Loucy (cell line): ENCODE results near the gene TXNDC5.

ENCODE experiments used
- EZH2phosphoT487 ChIP-seq: fragments of 200-600 bp; IDR thresholded peaks from 2 replicates; pipeline ENCODE4 v1.6.1; 2018; ENCODE audit warnings: antibody characterized with exemption, mild to moderate bottlenecking, moderate library complexity, borderline replicate concordance
- TF ChIP-seq, protein P1 (sequence below): fragments of 200-600 bp; sonication (generic); conservative IDR thresholded peaks from 2 replicates; pipeline ENCODE4 v1.5.1; 2014; ENCODE audit warnings: mild to moderate bottlenecking, antibody characterized with exemption, low read length

DNA sequence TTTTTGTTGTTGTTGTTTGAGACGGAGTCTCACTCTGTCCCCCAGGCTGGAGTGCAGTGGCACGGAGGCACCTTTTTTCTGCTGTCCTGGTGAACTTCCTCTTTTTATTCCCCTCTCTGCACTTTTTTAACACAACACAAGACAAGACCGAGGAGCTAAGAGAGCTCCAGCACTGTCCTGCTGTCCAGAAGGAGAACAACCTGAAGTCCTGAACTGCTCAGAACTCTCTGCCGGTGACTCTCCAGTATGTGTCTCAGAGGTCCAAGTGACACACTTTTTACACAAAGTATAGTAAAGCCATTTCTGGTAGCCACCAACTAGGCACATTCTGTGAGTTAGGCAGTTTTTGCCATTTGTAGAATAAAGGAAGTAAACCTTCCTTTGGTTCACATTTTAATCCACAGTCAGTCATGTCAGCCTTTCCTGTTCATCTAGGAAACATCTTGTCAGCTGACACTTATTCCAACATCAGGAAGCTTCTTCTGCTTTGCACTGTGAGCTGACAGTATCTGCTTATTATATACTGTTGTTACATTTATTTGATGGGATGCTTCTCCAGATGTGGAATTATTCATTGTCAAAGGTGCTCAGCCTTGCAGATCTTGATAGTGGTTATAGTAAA lies 28.1 kb upstream of the TXNDC5 start:
- TF ChIP-seq, protein P1, sequence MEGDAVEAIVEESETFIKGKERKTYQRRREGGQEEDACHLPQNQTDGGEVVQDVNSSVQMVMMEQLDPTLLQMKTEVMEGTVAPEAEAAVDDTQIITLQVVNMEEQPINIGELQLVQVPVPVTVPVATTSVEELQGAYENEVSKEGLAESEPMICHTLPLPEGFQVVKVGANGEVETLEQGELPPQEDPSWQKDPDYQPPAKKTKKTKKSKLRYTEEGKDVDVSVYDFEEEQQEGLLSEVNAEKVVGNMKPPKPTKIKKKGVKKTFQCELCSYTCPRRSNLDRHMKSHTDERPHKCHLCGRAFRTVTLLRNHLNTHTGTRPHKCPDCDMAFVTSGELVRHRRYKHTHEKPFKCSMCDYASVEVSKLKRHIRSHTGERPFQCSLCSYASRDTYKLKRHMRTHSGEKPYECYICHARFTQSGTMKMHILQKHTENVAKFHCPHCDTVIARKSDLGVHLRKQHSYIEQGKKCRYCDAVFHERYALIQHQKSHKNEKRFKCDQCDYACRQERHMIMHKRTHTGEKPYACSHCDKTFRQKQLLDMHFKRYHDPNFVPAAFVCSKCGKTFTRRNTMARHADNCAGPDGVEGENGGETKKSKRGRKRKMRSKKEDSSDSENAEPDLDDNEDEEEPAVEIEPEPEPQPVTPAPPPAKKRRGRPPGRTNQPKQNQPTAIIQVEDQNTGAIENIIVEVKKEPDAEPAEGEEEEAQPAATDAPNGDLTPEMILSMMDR: no peak
- TF ChIP-seq EZH2phosphoT487: no peak
